K562 (cell line): ENCODE measurements around the gene HSF2. TPM values are rescaled to one million over a fixed set of nuclear protein-coding genes. Genes with fewer than 3 reads are reported as not detected.

Source experiments
- CHD7 ChIP-seq: fragments of 200-600 bp; sonication (generic); IDR thresholded peaks from one replicate; pipeline ENCODE4 v1.6.1; 2012; ENCODE audit warnings: mild to moderate bottlenecking, low read depth, low read length, inconsistent platforms
- E2F3 ChIP-seq: fragments of 250-450 bp; sonication (Bioruptor Pico); IDR thresholded peaks from 2 replicates; pipeline ENCODE4 v1.4.0; 2020; ENCODE audit warnings: mild to moderate bottlenecking
- polyA plus RNA-seq, 8 experiments: library from polyadenylated mRNA; depleted of rRNA in 4 of 8; stranded (reverse) in 5 of 8; unstranded in 3 of 8; fragments of >200 nt; fragmentation: Nextera tagmentation in 2 of 8; fragmentation: Illumina TruSeq in 1 of 8; extraction: Ambion mirVana in 2 of 8; extraction: Trizol in 1 of 8; gene quantifications; 2 replicates each; pipeline versions ENCODE4 v1.2.1 to v1.2.3, GENCODE V29; 2011 to 2014; ENCODE audit warnings: inconsistent platforms in 1 of 8, missing spikeins in 1 of 8
- total RNA-seq, 7 experiments: library from RNA; depleted of rRNA in 6 of 7; stranded (reverse); fragments of >200 nt in 6 of 7; fragmentation: Illumina TruSeq in 2 of 7; extraction: Trizol in 2 of 7; gene quantifications; 2 replicates each; pipeline versions ENCODE4 v1.2.1 to v1.2.3, GENCODE V29; 2011 to 2021; ENCODE audit warnings: low replicate concordance in 1 of 7
- TF ChIP-seq, protein P1 (sequence below): sonication (generic); formaldehyde crosslinking; IDR thresholded peaks from 2 replicates; pipeline ENCODE4 v1.4.0; 2020; ENCODE audit warnings: mild to moderate bottlenecking, missing genetic modification reagents
- TF ChIP-seq, protein P2 (sequence below): fragments of 150-350 bp; IDR thresholded peaks from 2 replicates; pipeline ENCODE4 v1.6.1; 2014; ENCODE audit warnings: low read depth, mild to moderate bottlenecking, low read length, borderline replicate concordance

Gene HSF2
- total and polyA plus RNA-seq, 9 of the 15 experiments (the other 6 are each of a cell fraction or from before 2014, with no cell fraction given): 19.1 to 73.1 (median 29.2) TPM

- TF ChIP-seq, protein P1, sequence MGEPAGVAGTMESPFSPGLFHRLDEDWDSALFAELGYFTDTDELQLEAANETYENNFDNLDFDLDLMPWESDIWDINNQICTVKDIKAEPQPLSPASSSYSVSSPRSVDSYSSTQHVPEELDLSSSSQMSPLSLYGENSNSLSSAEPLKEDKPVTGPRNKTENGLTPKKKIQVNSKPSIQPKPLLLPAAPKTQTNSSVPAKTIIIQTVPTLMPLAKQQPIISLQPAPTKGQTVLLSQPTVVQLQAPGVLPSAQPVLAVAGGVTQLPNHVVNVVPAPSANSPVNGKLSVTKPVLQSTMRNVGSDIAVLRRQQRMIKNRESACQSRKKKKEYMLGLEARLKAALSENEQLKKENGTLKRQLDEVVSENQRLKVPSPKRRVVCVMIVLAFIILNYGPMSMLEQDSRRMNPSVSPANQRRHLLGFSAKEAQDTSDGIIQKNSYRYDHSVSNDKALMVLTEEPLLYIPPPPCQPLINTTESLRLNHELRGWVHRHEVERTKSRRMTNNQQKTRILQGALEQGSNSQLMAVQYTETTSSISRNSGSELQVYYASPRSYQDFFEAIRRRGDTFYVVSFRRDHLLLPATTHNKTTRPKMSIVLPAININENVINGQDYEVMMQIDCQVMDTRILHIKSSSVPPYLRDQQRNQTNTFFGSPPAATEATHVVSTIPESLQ (CRISPR knock-in tag): no peak
- no peak for TF ChIP-seq E2F3 (CRISPR knock-in tag)
- TF ChIP-seq, protein P2, sequence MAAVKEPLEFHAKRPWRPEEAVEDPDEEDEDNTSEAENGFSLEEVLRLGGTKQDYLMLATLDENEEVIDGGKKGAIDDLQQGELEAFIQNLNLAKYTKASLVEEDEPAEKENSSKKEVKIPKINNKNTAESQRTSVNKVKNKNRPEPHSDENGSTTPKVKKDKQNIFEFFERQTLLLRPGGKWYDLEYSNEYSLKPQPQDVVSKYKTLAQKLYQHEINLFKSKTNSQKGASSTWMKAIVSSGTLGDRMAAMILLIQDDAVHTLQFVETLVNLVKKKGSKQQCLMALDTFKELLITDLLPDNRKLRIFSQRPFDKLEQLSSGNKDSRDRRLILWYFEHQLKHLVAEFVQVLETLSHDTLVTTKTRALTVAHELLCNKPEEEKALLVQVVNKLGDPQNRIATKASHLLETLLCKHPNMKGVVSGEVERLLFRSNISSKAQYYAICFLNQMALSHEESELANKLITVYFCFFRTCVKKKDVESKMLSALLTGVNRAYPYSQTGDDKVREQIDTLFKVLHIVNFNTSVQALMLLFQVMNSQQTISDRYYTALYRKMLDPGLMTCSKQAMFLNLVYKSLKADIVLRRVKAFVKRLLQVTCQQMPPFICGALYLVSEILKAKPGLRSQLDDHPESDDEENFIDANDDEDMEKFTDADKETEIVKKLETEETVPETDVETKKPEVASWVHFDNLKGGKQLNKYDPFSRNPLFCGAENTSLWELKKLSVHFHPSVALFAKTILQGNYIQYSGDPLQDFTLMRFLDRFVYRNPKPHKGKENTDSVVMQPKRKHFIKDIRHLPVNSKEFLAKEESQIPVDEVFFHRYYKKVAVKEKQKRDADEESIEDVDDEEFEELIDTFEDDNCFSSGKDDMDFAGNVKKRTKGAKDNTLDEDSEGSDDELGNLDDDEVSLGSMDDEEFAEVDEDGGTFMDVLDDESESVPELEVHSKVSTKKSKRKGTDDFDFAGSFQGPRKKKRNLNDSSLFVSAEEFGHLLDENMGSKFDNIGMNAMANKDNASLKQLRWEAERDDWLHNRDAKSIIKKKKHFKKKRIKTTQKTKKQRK: no peak
- TF ChIP-seq CHD7: no peak
- TF ChIP-seq, all 486 proteins: peak for 0
Observed at GRCh38 chr6:122452509-122452908, 53.1 kb downstream of the HSF2 start (continued).
